Measurements from ENCODE around the gene ST6GALNAC3.

The ST6GALNAC3 gene

GRCh38 chr1:76146184-76146583 is 71.6 kb downstream of the ST6GALNAC3 start:
- ATAC-seq, result no peak

- no peak for ATAC-seq
Observed at GRCh38 chr1:76147917-76148316, 73.4 kb downstream of the ST6GALNAC3 start.

DNA sequence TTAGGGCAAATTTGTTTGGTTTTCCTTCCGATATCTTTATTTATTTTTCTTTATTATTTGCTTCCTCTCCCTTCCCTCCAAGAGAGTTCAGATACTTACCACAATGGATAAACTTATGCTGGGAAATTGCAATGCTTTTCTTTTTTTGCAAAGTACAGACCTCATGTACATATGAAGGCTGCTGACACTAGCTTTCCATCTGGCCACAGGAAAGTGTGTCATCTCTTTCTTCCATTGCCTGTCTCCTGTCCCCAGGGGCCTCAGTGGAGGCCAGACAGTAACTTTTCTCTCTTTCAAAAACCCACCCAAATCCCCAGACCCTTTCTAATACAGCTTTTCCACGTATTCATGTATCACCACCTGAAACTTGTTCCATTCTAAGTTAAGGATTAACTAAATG is 73.9 kb downstream of the ST6GALNAC3 start:
- ATAC-seq, result no peak

DNA sequence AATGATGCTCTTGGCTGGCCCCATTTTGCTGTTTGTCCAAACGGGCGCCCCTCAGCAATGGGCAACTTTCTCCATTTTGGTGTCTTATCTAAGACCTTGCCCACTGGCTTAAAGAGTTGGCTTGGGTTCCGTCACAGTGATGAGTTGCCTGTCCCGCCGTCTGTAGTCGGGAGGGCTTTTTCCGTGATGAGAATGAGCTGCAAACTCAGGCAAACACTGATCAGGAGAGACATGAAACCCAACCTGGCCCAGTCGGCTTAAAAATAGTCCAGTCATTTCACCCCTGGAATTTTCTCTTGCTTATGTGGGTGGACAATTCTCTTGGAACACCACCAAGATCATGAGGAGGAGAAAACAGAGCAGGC is 79.3 kb downstream of the ST6GALNAC3 start:
- ATAC-seq, result no peak

- ATAC-seq, result peak; percentile 88 to 90
Observed at GRCh38 chr1:76154206-76154956, 79.8 kb downstream of the ST6GALNAC3 start.

- no peak for ATAC-seq
Observed at GRCh38 chr1:76156987-76157386, 82.4 kb downstream of the ST6GALNAC3 start.

DNA sequence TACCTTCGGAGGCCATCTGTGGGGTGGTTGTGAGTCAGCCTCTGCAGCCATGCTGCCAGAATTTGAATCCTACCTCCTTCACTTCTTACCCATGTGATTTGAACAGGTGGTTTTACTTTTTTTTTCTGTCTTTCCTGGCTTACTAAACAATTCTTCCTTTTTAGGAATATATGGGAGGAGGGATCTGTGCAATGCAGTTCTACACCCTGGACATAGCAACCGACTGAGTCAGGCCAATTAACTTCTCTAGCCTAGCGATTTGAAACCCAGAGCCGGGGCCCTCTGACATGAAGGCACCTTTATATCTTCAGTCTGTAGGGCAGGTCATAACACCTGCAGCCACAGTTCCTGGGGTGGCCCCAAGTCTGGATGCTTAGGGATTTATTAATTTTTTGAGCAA is 83.6 kb downstream of the ST6GALNAC3 start:
- ATAC-seq, result no peak

DNA sequence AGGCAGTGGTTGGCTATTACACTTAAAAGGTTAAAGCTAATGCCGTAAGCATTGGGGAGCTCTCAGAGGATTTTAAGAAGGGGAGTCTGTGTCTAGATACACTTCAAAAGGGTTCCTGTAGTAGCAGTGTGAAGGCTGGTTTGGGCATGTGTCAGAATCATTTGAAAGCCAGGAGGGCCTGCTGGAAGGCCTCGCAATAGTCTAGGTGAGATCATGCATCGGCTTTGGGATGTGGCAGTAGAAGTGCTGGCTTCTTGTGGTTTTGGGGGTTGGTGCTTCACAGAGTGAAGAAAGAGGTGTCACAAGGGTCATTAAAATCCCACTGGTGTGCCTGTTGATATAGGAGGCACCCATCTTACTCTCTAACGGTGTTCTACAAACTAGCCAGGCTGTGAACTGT is 85.7 kb downstream of the ST6GALNAC3 start:
- ATAC-seq, result no peak

DNA sequence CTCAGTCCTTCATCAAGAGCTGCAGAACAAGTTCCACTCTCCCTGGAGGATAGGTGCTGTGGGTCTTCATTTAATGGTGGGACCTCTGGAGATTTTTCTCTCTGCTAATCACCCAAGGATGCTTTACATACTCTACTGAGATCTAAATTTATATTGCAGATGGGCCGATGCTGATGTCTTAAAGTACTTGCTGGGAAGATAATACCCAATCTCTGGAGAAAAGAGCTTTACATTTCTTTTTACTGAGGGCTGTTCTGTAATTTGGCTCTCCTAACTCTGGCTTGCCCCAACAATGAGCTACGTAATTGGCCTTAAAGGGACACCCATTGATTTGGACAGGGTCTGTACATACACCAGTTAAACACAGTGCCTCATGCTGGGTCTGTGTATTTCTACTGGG is 86.9 kb downstream of the ST6GALNAC3 start:
- no peak for ATAC-seq

DNA sequence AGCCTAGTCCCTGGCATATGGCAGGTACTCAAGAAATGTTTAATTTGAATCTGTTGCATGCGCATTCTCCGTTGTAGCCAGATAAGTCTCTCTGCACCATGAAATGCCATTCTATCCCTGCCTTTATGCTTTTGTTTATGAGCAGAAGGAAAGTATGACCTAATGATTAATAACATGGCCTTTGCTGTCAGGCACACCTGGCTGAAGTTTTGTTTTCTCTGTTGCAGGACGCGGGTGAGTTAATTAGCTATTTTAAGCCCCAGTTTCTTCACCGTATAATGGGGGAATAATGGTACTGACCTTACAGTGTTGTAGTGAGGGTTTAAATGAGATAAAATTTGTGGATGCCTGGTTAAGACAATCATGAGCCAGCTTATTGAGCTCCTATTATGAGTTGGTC is 87.7 kb downstream of the ST6GALNAC3 start:
- no peak for ATAC-seq

DNA sequence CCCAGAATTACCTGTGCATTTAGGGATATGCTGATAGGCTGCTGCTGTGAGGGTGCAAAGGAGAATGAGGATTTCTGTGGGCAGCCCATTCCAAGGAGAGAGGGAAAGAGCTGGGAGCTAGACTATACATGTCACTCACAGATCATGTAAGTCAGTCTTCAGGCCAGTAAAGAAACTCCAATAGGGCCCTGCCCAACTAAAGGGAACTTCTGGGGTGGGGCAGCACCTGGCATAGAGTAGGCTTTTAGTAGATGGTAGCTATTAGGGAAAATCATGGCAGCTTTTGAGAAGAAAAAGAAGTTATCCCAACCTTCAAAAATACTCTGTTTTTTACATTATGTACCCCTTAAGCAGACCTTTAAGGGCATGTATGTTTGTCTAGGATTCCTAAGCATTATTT is 89.6 kb downstream of the ST6GALNAC3 start:
- ATAC-seq, result no peak

DNA sequence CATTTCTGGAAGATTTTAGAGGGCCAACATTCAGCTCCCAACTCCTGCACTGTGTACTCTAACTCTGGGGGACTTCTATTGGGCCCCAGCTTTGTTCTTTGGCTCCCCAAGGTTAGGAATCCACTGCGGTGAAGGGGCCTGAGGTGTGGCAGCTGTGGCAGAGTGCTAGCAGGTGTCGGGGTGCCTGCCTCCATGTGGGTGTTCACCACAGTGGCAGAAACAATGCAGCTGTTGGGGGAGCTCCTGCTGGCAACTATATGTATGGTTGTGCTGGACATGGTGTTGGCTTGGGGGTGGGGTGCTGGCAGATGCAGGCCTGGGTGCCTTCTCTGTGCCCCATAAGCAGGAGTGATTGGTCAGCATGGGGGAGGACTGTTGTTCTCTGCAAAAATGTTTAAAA is 95.5 kb downstream of the ST6GALNAC3 start:
- ATAC-seq, result no peak

- ATAC-seq, result no peak
Observed at GRCh38 chr1:76170513-76170912, 96.0 kb downstream of the ST6GALNAC3 start.

GRCh38 chr1:76176000-76176399 is 101.5 kb downstream of the ST6GALNAC3 start:
- peak; percentile 36 to 69 for ATAC-seq

- no peak for ATAC-seq
Observed at GRCh38 chr1:76177615-76178014, 103.1 kb downstream of the ST6GALNAC3 start.

DNA sequence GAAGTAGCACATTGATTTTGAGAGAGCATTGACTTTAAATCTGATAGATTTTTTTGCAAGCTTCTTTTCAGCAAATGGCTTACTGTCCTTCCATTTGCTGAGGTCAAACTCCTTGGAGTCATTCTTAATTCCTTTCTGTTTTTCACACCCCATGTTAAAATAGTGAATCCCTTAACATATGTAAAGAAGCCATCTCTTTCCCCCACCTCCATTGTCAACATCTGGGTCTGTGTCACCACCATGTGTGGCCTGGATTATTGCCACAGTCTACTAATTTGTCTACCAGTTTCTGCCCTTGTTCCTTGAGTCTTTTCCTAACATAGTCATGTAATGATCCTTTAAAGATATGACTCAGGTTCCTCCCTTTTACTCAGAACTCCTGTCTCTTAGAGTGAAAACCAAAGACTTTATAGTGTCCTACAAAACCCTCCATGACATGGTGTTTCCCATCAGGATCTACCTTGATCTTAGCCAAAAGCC is 104.7 kb downstream of the ST6GALNAC3 start:
- no peak for ATAC-seq

DNA sequence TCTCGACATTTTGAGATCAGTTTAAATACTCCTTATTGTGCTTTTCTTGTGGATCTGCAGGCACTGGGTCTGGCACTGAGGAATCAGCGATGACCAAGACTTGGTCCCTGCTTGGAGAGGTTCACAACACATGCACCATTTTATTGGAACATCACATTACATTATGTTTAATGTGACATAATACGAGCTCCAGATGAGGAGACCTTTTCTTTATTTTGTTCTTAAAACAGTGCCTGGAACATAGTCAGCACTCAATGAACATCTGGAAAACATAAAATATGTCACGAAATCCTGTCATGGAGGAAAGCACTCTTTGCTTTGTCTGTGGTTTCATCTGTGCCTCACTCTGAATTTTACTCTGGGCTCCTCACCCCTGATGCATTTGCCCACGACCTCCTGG is 110.7 kb downstream of the ST6GALNAC3 start:
- ATAC-seq, result no peak

GRCh38 chr1:76186554-76187170 is 112.1 kb downstream of the ST6GALNAC3 start:
- ATAC-seq, result no peak

GRCh38 chr1:76187436-76187835 is 112.9 kb downstream of the ST6GALNAC3 start:
- ATAC-seq, result no peak

DNA sequence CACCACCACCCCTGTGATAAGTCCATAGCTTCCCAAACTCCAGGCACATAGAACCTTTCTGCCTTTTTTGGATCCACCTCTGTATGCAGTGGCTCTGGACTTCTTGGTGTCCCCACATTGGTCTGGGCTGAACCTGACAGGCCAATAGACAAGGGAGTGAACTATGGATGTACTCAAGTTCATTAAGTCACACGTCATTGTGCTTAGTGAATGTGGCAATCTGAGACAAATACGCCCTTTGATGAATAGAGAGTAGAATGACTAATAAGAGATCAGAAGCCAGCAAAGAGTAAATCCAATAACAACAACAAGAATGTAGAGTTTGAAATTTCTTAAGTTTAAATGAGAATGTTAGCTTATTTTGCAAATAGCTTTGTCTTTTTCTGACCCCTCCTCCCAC is 114.8 kb downstream of the ST6GALNAC3 start:
- no peak for ATAC-seq

DNA sequence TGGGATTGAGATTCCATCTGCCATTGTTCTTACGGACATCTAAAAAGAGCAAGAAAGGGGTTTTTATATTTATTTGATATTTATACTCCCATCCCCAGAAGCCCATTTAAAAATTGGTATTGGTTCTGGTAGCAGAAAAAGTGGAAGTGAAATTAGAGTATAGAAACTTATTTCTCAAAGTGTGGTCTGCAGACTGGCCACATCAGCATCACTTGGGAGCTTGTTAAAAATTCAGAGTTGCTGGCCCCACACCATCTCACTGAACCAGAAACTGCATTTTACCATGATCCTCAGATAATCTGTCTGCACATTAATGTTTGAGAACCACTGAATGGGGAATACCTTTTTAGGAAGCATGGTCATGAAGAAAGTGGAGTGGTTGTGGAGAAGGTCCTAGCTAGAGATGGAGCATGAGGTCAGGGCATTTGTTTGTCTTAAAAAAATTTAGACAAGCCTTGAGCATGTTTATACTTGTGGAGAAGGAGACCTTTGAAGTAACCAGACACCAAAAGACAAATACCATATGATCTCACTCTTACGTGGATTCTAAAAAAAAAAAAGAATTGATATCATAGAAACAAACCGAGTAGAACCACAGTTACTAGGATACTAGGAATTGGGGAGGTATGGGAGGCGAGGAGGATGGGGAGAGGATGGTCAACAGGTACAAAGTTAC is 116.3 kb downstream of the ST6GALNAC3 start:
- no peak for ATAC-seq

GRCh38 chr1:76191561-76191960 is 117.0 kb downstream of the ST6GALNAC3 start:
- ATAC-seq, result no peak

DNA sequence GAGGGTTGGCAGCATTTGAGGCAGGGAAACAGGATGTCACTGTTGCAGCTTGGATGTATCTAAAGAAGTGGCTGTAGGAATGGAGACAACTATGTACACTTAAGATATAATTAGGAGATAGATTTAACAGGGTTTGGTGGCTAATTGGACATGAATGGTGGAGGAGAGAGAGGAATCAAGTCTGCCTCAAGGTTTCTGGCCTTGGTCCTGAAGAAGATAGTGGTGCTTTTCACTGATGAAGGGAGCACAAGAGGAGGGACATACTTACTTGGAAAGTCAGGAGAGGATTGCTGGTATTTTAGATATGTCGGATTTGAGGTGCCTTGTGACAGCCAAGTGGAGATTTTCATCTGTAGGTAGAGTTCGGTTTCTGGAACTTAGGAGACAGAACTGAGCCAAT is 123.9 kb downstream of the ST6GALNAC3 start:
- no peak for ATAC-seq

GRCh38 chr1:76202670-76203069 is 128.1 kb downstream of the ST6GALNAC3 start:
- ATAC-seq, result no peak

All from activated CD4-positive, CD25-positive, alpha-beta regulatory T cell treated with anti-CD3 and anti-CD28 coated beads, Interleukin-2, amount 50 U/mL, for 24 hours (primary cell).